ENCODE results near the gene OXCT1.
A peak's percentile ranks its signal among the peaks of the same experiment; 100 is the strongest.

OXCT1 gene

GRCh38 chr5:41764650-41765049 is 105.6 kb downstream of the OXCT1 start:
- Histone ChIP-seq H4K20me1 (no peaks in the 10 kb centered on the region), H3K9ac (no peak overlapping the region), H3K9me3 (replicated peaks in 1 of 11) (no peaks in the 10 kb centered on the region), H3K27me3 (no peaks in the 10 kb centered on the region), H3K27ac (no peak overlapping the region), H3K36me3 (peaks cover 0 to 83% (median 50%) of the 10 kb centered on the region in 11 experiments; a peak in 21 of 22 replicates), H3K4me2 (peak overlapping the region in 4 of 11 experiments; percentile 10 to 19 (median 16); a peak in 2 of 22 replicates), H3K4me3 (no peak overlapping the region), H3K4me1 (peaks cover 0 to 12% (median 0%) of the 10 kb centered on the region in 10 experiments; a peak in 5 of 20 replicates)
- TF ChIP-seq Cebpa-rat (IDR thresholded peaks at IDR 0.05): no peak

GRCh38 chr5:41763574-41763973 is 106.7 kb downstream of the OXCT1 start:
- Histone ChIP-seq H3K27me3 (no peaks in the 10 kb centered on the region), H3K9ac (no peak overlapping the region), H3K4me3 (no peak overlapping the region), H3K4me1 (peaks cover 0 to 12% (median 0%) of the 10 kb centered on the region in 10 experiments; a peak in 5 of 20 replicates), H3K27ac (no peak overlapping the region), H3K4me2 (no peak overlapping the region), H4K20me1 (no peaks in the 10 kb centered on the region), H3K9me3 (replicated peaks in 1 of 11) (no peaks in the 10 kb centered on the region), H3K36me3 (peaks cover 0 to 83% (median 50%) of the 10 kb centered on the region in 11 experiments; a peak in 21 of 22 replicates)
- TF ChIP-seq Cebpa-rat (IDR thresholded peaks at IDR 0.05): no peak

DNA sequence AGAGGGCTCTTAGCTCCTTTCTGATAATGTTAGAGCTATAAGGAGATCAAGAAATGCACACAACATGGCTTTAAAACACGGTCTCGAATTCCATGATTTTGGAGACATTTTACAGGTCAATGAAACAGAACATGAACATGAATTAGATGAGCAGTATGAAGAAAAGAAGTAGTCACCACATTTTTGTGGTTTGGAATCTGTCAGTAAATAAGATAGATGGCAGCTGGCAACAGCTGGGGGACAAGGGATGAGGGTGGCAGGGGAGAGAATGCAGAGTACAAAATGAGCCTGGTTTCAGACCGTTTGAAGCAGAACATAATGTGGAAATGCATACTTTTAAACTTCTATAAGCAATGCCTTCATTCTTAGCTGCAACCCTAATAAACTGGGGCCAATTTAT is 107.1 kb downstream of the OXCT1 start:
- Histone ChIP-seq H3K27me3 (no peaks in the 10 kb centered on the region), H3K36me3 (peaks cover 0 to 83% (median 54%) of the 10 kb centered on the region in 11 experiments; a peak in 21 of 22 replicates), H4K20me1 (no peaks in the 10 kb centered on the region), H3K4me2 (no peak overlapping the region), H3K4me3 (no peak overlapping the region), H3K27ac (no peak overlapping the region), H3K9me3 (replicated peaks in 1 of 11) (no peaks in the 10 kb centered on the region), H3K9ac (no peak overlapping the region), H3K4me1 (peaks cover 0 to 12% (median 0%) of the 10 kb centered on the region in 10 experiments; a peak in 5 of 20 replicates)
- no peak for TF ChIP-seq Cebpa-rat (IDR thresholded peaks at IDR 0.05)

- Histone ChIP-seq H3K9me3 (replicated peaks in 1 of 11) (no peaks in the 10 kb centered on the region), H4K20me1 (no peaks in the 10 kb centered on the region), H3K27me3 (no peaks in the 10 kb centered on the region), H3K4me2 (no peak overlapping the region), H3K4me1 (peaks cover 0 to 12% (median 0%) of the 10 kb centered on the region in 10 experiments; a peak in 5 of 20 replicates), H3K27ac (no peak overlapping the region), H3K4me3 (no peak overlapping the region), H3K9ac (no peak overlapping the region), H3K36me3 (peaks cover 0 to 86% (median 60%) of the 10 kb centered on the region in 11 experiments; a peak in 21 of 22 replicates)
- TF ChIP-seq Cebpa-rat (IDR thresholded peaks at IDR 0.05): no peak
Measured at GRCh38 chr5:41762426-41762825, 107.8 kb downstream of the OXCT1 start.

GRCh38 chr5:41761663-41762062 is 108.6 kb downstream of the OXCT1 start:
- no peak overlapping the region for H3K4me3 ChIP-seq

DNA sequence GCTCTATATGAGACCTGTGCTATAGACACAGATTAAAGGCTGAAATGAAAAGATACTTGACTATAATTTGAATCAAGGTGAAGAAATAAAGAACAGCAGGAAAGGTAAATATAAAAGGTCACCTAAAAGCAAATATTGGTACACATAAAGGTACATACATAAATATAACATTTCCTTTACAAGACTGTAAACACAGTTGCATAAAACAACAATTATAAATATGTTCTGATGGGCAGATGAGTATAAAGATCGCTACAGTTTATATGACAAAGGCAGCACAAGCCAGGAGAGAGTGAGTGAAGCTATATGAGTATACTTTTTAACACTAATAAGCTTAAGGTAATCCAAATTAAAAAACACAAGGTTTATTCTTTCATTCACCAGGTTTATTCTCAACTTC is 114.5 kb downstream of the OXCT1 start:
- Histone ChIP-seq H3K4me3 (no peak overlapping the region), H3K9ac (no peak overlapping the region), H3K27ac (no peak overlapping the region), H3K9me3 (replicated peaks in 1 of 11) (no peaks in the 10 kb centered on the region), H3K27me3 (no peaks in the 10 kb centered on the region), H4K20me1 (no peaks in the 10 kb centered on the region), H3K4me1 (no peaks in the 10 kb centered on the region), H3K4me2 (no peak overlapping the region), H3K36me3 (peaks cover 0 to 84% (median 62%) of the 10 kb centered on the region in 11 experiments; a peak in 21 of 22 replicates)
- no peak for TF ChIP-seq Cebpa-rat (IDR thresholded peaks at IDR 0.05)

More at GRCh38 chr5:41761663-41762062, 108.6 kb downstream of the OXCT1 start:
- Histone ChIP-seq H3K36me3 (peaks cover 0 to 93% (median 64%) of the 10 kb centered on the region in 11 experiments; a peak in 21 of 22 replicates), H3K27me3 (no peaks in the 10 kb centered on the region), H3K27ac (no peak overlapping the region), H3K4me1 (peaks cover 0 to 12% (median 0%) of the 10 kb centered on the region in 10 experiments; a peak in 5 of 20 replicates), H4K20me1 (no peaks in the 10 kb centered on the region), H3K9me3 (replicated peaks in 1 of 11) (no peaks in the 10 kb centered on the region), H3K4me2 (no peak overlapping the region), H3K9ac (no peak overlapping the region)
- no peak for TF ChIP-seq Cebpa-rat (IDR thresholded peaks at IDR 0.05)

DNA sequence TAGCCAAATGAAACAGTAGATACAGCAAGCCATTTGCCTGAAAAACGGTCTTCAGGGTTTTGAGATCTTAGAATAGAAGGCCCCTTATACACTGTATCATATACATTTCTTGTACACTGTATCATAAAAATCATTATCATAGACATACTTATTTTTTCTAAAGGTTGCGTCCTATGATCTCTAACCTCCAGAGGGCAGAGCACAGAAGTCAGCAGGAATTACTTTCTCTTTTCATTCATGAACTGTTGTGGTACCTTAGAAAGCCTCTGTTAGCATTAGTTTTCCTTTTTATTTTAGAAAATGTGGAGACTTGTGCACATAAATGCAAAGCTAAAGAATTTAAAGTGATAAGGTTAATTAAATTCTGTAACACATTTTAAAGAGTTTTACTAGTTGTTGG is 115.4 kb downstream of the OXCT1 start:
- Histone ChIP-seq H3K4me3 (no peak overlapping the region), H3K9ac (no peak overlapping the region), H3K4me1 (no peaks in the 10 kb centered on the region), H3K27me3 (no peaks in the 10 kb centered on the region), H3K36me3 (peaks cover 0 to 84% (median 55%) of the 10 kb centered on the region in 11 experiments; a peak in 21 of 22 replicates), H3K4me2 (no peak overlapping the region), H3K9me3 (replicated peaks in 1 of 11) (no peaks in the 10 kb centered on the region), H4K20me1 (no peaks in the 10 kb centered on the region), H3K27ac (no peak overlapping the region)
- no peak for TF ChIP-seq Cebpa-rat (IDR thresholded peaks at IDR 0.05)

DNA sequence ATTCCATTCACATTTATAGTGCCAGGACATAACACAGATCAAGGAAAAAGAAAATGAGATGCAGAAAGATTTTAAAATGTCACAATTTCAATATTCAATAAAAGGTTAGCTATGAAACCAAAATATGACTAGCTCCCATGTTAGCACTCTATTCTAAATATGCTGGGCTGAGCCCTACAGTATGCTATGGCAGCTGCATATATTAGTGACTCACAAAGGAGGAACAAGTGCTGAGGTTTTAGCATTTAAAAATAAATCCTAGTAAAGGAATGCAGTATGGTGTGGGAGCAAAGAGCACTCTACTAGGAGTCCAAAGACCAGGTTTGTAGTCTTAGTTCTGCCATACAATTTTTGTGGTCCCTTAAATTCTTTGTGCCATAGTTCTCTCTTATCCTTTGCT is 118.4 kb downstream of the OXCT1 start:
- no peak overlapping the region for H3K27ac ChIP-seq
- no peak overlapping the region for H3K4me2 ChIP-seq
- peaks cover 0 to 10% (median 3%) of the 10 kb centered on the region in 11 experiments; a peak in 7 of 22 replicates for H3K9me3 ChIP-seq (replicated peaks in 1 of 11)
- peaks cover 26 to 84% (median 56%) of the 10 kb centered on the region in 11 experiments for H3K36me3 ChIP-seq
- H3K4me1 ChIP-seq: no peaks in the 10 kb centered on the region
- H3K9ac ChIP-seq: no peak overlapping the region
- TF ChIP-seq Cebpa-rat (IDR thresholded peaks at IDR 0.05): no peak
- no peaks in the 10 kb centered on the region for H3K27me3 ChIP-seq
- no peaks in the 10 kb centered on the region; a peak in 1 of 22 replicates for H4K20me1 ChIP-seq
- no peak overlapping the region for H3K4me3 ChIP-seq

- no peak for TF ChIP-seq Cebpa-rat (IDR thresholded peaks at IDR 0.05)
- Histone ChIP-seq H3K4me3 (no peak overlapping the region), H3K36me3 (peaks cover 32 to 88% (median 59%) of the 10 kb centered on the region in 11 experiments), H4K20me1 (no peaks in the 10 kb centered on the region; a peak in 1 of 22 replicates), H3K4me2 (no peak overlapping the region), H3K27ac (no peak overlapping the region), H3K4me1 (no peaks in the 10 kb centered on the region), H3K9ac (no peak overlapping the region), H3K9me3 (replicated peaks in 1 of 11) (peaks cover 0 to 18% (median 14%) of the 10 kb centered on the region in 11 experiments; a peak in 13 of 22 replicates), H3K27me3 (no peaks in the 10 kb centered on the region)
Measured at GRCh38 chr5:41748631-41749030, 121.6 kb downstream of the OXCT1 start.

DNA sequence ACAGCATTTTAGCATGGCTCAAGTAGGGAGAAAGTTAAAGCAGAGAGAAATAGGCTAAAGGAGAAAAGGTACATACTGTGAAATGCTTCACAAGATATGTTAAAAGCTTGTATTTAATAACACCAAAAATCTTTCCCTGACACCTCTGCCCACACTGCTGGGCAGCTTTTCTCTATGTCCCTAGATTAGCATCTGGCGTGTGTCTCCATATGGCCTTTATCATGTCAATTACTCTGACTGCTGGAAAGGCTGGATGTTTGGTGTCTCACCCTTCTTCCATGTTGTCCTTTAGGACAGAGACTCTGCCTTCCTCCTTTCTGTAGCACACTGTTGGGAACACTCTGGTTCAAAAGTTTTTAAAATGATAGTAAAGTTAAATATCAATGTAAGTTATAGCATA is 122.5 kb downstream of the OXCT1 start:
- Histone ChIP-seq H3K27me3 (no peaks in the 10 kb centered on the region), H3K4me3 (no peak overlapping the region), H3K36me3 (peaks cover 32 to 82% (median 52%) of the 10 kb centered on the region in 11 experiments), H3K4me2 (no peak overlapping the region), H3K9ac (no peak overlapping the region), H3K4me1 (no peaks in the 10 kb centered on the region), H3K9me3 (replicated peaks in 1 of 11) (peaks cover 0 to 18% (median 14%) of the 10 kb centered on the region in 11 experiments; a peak in 13 of 22 replicates), H4K20me1 (no peaks in the 10 kb centered on the region; a peak in 1 of 22 replicates), H3K27ac (no peak overlapping the region)
- no peak for TF ChIP-seq Cebpa-rat (IDR thresholded peaks at IDR 0.05)

Measured in BLaER1 treated with 17β-estradiol and CSF1 and Interleukin-3, amounts not matched to agents 10 nM and 100 nM (cell line).